ENCODE results near the gene SPATA13.

GRCh38 chr13:24338721-24339120, 178.2 kb downstream of the SPATA13 start:
- TF ChIP-seq POLR2A (IDR thresholded peaks at IDR 0.05; ENCODE audit: low read length): no peak
- TF ChIP-seq GATA1 (IDR thresholded peaks at IDR 0.05; ENCODE audit: low read depth, low read length): no peak

Data from erythroblast (primary cell).